Measurements from ENCODE around the gene CAMKMT.

The CAMKMT gene

DNA sequence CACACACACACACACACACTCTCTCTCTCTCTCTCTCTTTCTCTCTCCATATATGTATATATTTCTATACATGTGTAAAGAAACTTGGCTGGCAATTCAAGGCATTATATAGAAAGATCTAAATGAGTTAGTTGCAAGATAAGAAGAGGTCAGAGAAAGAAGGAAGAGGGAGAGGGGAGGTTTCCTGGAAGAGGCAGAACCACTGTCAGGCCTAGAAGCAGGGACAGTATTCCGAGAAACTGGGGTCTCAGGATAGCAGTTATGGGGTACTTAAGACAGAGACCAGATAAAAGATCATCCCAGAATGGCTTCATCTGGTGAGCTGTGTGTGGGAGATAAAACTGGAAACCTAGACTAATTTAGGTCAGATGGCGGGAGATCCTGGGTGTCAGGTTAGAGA, 180.8 kb downstream of the CAMKMT start:
- Histone ChIP-seq H3K4me1 (ENCODE audit: low read length) (no peaks in the 10 kb centered on the region), H3K9me2 (replicated peaks; ENCODE audit: insufficient read depth, low read length) (no peaks in the 10 kb centered on the region), H3K9ac (ENCODE audit: low read length) (no peak overlapping the region), H3F3A (ENCODE audit: insufficient read depth, low read length) (no peaks in the 10 kb centered on the region), H3K79me2 (ENCODE audit: low read length) (no peaks in the 10 kb centered on the region), H3K27ac (ENCODE audit: low read length) (no peak overlapping the region), H4K20me1 (ENCODE audit: insufficient read depth, low read length) (no peaks in the 10 kb centered on the region), H3K9me3 (replicated peaks; ENCODE audit: insufficient read depth, low read length) (no peaks in the 10 kb centered on the region), H3K36me3 (replicated peaks; ENCODE audit: insufficient read depth, low read length) (no peaks in the 10 kb centered on the region), H3K4me3 (ENCODE audit: low read length) (no peak overlapping the region), H2AFZ (ENCODE audit: low read length) (no peak overlapping the region), H3K27me3 (replicated peaks; ENCODE audit: insufficient read depth, low read length) (no peaks in the 10 kb centered on the region), H3K4me2 (ENCODE audit: low read depth, low read length) (no peak overlapping the region)
- TF ChIP-seq EZH2 (optimal IDR thresholded peaks at IDR 0.05; ENCODE audit: low read depth, low read length) = no peak
- DNase-seq = no peak

DNA sequence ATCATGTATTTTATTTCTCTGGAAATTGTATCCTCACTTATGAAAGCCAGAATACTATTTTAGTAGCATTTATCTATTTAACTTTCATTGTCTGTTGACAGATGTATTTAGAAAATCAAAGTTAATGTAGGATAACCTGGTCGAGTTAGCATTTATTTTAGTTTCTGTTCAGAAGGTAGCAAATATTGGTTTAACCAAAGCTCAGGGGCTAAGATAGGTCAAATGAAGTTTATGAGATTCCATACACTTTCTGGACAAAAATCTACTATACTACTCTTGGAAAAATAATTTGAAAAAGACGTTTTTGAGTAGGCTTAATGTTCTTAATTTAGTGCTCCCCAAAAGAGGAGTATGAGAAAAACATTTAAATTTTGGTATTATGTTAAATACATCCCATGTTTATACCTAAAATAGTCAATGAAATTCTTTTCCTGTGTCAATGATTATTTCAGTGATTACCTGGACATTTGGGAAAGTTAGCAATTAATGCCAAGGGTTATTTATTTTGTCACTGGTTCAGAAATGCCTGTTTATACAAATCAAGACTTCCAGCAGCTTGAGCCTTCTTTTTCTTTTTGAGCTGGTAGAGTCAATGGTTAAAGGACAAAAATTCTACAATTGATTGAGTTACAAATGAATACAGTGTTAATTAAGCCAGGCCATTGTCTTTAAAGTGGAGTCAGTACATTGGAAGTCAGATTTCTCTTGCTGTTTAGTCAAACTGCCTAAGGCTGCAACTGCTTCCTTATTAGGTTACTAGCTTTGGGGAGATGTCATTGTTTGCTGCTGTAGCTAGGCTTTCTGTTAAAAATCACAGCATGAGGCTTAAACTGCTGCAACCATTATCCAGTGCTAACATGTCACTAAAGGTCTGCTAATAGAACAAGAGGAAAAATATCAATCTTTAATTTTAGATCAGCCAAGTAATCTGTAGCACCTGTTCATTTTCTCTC, 182.3 kb downstream of the CAMKMT start:
- Histone ChIP-seq H3K4me1 (ENCODE audit: low read length) (no peaks in the 10 kb centered on the region), H3K79me2 (ENCODE audit: low read length) (no peaks in the 10 kb centered on the region), H3K36me3 (replicated peaks; ENCODE audit: insufficient read depth, low read length) (no peaks in the 10 kb centered on the region), H3K4me2 (ENCODE audit: low read depth, low read length) (no peak overlapping the region), H3F3A (ENCODE audit: insufficient read depth, low read length) (no peaks in the 10 kb centered on the region), H3K9me3 (replicated peaks; ENCODE audit: insufficient read depth, low read length) (no peaks in the 10 kb centered on the region), H2AFZ (ENCODE audit: low read length) (no peak overlapping the region), H3K4me3 (ENCODE audit: low read length) (no peak overlapping the region), H3K9me2 (replicated peaks; ENCODE audit: insufficient read depth, low read length) (no peaks in the 10 kb centered on the region), H3K9ac (ENCODE audit: low read length) (no peak overlapping the region), H3K27ac (ENCODE audit: low read length) (no peak overlapping the region), H4K20me1 (ENCODE audit: insufficient read depth, low read length) (no peaks in the 10 kb centered on the region), H3K27me3 (replicated peaks; ENCODE audit: insufficient read depth, low read length) (no peaks in the 10 kb centered on the region)
- no peak for DNase-seq
- TF ChIP-seq EZH2 (optimal IDR thresholded peaks at IDR 0.05; ENCODE audit: low read depth, low read length) (no peak), EZH2phosphoT487 (IDR thresholded peaks at IDR 0.05; ENCODE audit: low read length) (no peak)
- TF ChIP-seq, protein P1, sequence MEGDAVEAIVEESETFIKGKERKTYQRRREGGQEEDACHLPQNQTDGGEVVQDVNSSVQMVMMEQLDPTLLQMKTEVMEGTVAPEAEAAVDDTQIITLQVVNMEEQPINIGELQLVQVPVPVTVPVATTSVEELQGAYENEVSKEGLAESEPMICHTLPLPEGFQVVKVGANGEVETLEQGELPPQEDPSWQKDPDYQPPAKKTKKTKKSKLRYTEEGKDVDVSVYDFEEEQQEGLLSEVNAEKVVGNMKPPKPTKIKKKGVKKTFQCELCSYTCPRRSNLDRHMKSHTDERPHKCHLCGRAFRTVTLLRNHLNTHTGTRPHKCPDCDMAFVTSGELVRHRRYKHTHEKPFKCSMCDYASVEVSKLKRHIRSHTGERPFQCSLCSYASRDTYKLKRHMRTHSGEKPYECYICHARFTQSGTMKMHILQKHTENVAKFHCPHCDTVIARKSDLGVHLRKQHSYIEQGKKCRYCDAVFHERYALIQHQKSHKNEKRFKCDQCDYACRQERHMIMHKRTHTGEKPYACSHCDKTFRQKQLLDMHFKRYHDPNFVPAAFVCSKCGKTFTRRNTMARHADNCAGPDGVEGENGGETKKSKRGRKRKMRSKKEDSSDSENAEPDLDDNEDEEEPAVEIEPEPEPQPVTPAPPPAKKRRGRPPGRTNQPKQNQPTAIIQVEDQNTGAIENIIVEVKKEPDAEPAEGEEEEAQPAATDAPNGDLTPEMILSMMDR (IDR thresholded peaks at IDR 0.05; ENCODE audit: low read length) = no peak

DNA sequence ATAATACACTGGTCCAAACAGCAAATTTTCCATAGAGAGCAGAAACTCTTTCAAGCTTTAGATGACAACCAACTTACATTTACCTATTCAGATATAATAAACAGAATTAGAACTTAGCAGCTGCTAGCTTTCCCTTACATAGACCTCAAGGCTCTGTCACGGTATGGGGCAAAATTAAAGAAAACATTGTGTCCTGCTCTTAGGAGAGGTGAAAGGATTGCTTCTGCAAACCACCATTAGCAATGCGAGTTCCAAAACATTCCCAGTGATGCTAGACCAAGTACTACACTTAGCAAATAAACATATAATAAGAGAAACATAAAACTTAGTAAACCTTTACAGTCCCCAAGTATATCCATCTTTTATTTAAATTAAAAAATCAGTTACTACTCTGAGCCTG, 183.3 kb downstream of the CAMKMT start:
- Histone ChIP-seq H3K79me2 (ENCODE audit: low read length) (no peaks in the 10 kb centered on the region), H3K36me3 (replicated peaks; ENCODE audit: insufficient read depth, low read length) (no peaks in the 10 kb centered on the region), H3K27ac (ENCODE audit: low read length) (no peak overlapping the region), H3K9me3 (replicated peaks; ENCODE audit: insufficient read depth, low read length) (no peaks in the 10 kb centered on the region), H4K20me1 (ENCODE audit: insufficient read depth, low read length) (no peaks in the 10 kb centered on the region), H3F3A (ENCODE audit: insufficient read depth, low read length) (no peaks in the 10 kb centered on the region), H3K9me2 (replicated peaks; ENCODE audit: insufficient read depth, low read length) (no peaks in the 10 kb centered on the region), H3K4me2 (ENCODE audit: low read depth, low read length) (no peak overlapping the region), H3K4me1 (ENCODE audit: low read length) (no peaks in the 10 kb centered on the region), H3K27me3 (replicated peaks; ENCODE audit: insufficient read depth, low read length) (no peaks in the 10 kb centered on the region), H3K4me3 (ENCODE audit: low read length) (no peak overlapping the region), H3K9ac (ENCODE audit: low read length) (no peak overlapping the region), H2AFZ (ENCODE audit: low read length) (no peak overlapping the region)
- TF ChIP-seq EZH2phosphoT487 (IDR thresholded peaks at IDR 0.05; ENCODE audit: low read length) (no peak), EZH2 (optimal IDR thresholded peaks at IDR 0.05; ENCODE audit: low read depth, low read length) (no peak)
- TF ChIP-seq, protein P1 (IDR thresholded peaks at IDR 0.05; ENCODE audit: low read length) = no peak
- no peak for DNase-seq
